Mesenchymal stem cell (in vitro differentiated cells and primary cell): Measurements from ENCODE around the gene CDV3.

ENCODE experiments used
- DNase-seq: peaks from one replicate; pipeline ENCODE4 v3.0.0-alpha.2; 2013
- H2AFZ ChIP-seq: one replicate; pipeline ENCODE4 v1.6.1; 2013; ENCODE audit warnings: low read depth, mild to moderate bottlenecking, control low read depth, inconsistent platforms, low read length, moderate library complexity
- H2AK5ac ChIP-seq: 2 replicates; pipeline ENCODE4 v1.6.1; 2013; ENCODE audit warnings: low read length, moderate library complexity, mild to moderate bottlenecking, inconsistent platforms; ENCODE audit not compliant: severe bottlenecking
- H2BK120ac ChIP-seq: one replicate; pipeline ENCODE4 v1.6.1; 2013; ENCODE audit warnings: low read depth, mild to moderate bottlenecking, inconsistent platforms, low read length, moderate library complexity
- H2BK12ac ChIP-seq, 2 experiments: one replicate each; pipeline ENCODE4 v1.6.1; 2013; ENCODE audit warnings: inconsistent platforms in 2 of 2, low read length in 2 of 2, mild to moderate bottlenecking in 2 of 2, moderate library complexity in 2 of 2, control low read depth in 1 of 2
- H2BK15ac ChIP-seq: one replicate; pipeline ENCODE4 v1.6.1; 2013; ENCODE audit warnings: mild to moderate bottlenecking, low read depth, inconsistent platforms; ENCODE audit not compliant: poor library complexity, severe bottlenecking
- H2BK5ac ChIP-seq: 2 replicates; pipeline ENCODE4 v1.6.1; 2013; ENCODE audit warnings: low read depth, mild to moderate bottlenecking, low read length, control low read depth, inconsistent platforms; ENCODE audit not compliant: poor library complexity, severe bottlenecking
- H3K14ac ChIP-seq, 2 experiments: one replicate each; pipeline ENCODE4 v1.6.1; 2013; ENCODE audit warnings: inconsistent platforms in 2 of 2, low read length in 2 of 2, control low read depth in 1 of 2, mild to moderate bottlenecking in 1 of 2, moderate library complexity in 1 of 2
- H3K18ac ChIP-seq, 2 experiments: one replicate each; pipeline ENCODE4 v1.6.1; 2013; ENCODE audit warnings: inconsistent platforms in 2 of 2, low read length in 2 of 2, control low read depth in 1 of 2, low read depth in 1 of 2, mild to moderate bottlenecking in 1 of 2
- H3K23ac ChIP-seq, 2 experiments: one replicate each; pipeline ENCODE4 v1.6.1; 2013; ENCODE audit warnings: inconsistent platforms in 2 of 2, low read length in 2 of 2, mild to moderate bottlenecking in 2 of 2, moderate library complexity in 2 of 2, control low read depth in 1 of 2
- H3K27ac ChIP-seq: 2 replicates; pipeline ENCODE4 v1.5.1; 2013; ENCODE audit warnings: mild to moderate bottlenecking, moderate library complexity, low read length, control low read depth, inconsistent platforms; ENCODE audit not compliant: poor library complexity, severe bottlenecking
- H3K27me3 ChIP-seq, 2 experiments: 2 replicates each; pipeline versions ENCODE4 v1.6.1 to v1.7.0; 2013; ENCODE audit warnings: low read length in 2 of 2, mild to moderate bottlenecking in 2 of 2, moderate library complexity in 2 of 2, control low read depth in 1 of 2, inconsistent platforms in 1 of 2; ENCODE audit not compliant: control insufficient read depth in 1 of 2, insufficient read depth in 1 of 2
- H3K36me3 ChIP-seq, 2 experiments: 2 replicates each; pipeline versions ENCODE4 v1.6.1 to v1.7.0; 2013; ENCODE audit warnings: low read length in 2 of 2, control low read depth in 1 of 2, inconsistent platforms in 1 of 2, low read depth in 1 of 2, mild to moderate bottlenecking in 1 of 2; ENCODE audit not compliant: insufficient read depth in 2 of 2, control insufficient read depth in 1 of 2
- H3K4ac ChIP-seq, 2 experiments: one replicate each; pipeline ENCODE4 v1.6.1; 2013; ENCODE audit warnings: inconsistent platforms in 2 of 2, low read length in 2 of 2, mild to moderate bottlenecking in 2 of 2, moderate library complexity in 2 of 2, control low read depth in 1 of 2, low read depth in 1 of 2
- H3K4me1 ChIP-seq: 2 replicates; pipeline ENCODE4 v1.6.1; 2013; ENCODE audit warnings: low read depth, low read length, control low read depth; ENCODE audit not compliant: control insufficient read depth, insufficient read depth
- H3K4me2 ChIP-seq: 2 replicates; pipeline ENCODE4 v1.6.1; 2013; ENCODE audit warnings: low read length, mild to moderate bottlenecking, inconsistent platforms; ENCODE audit not compliant: poor library complexity, severe bottlenecking
- H3K4me3 ChIP-seq, 2 experiments: 2 replicates each; pipeline versions ENCODE4 v1.5.1 to v1.7.0; 2013; ENCODE audit warnings: low read length in 2 of 2, mild to moderate bottlenecking in 2 of 2, control low read depth in 1 of 2, low read depth in 1 of 2; ENCODE audit not compliant: insufficient read depth in 1 of 2
- H3K79me1 ChIP-seq: replicated peaks from 2 replicates; pipeline ENCODE4 v1.6.1; 2013; ENCODE audit warnings: mild to moderate bottlenecking, control low read depth, low read length, inconsistent platforms; ENCODE audit not compliant: poor library complexity, severe bottlenecking
- H3K9ac ChIP-seq: 2 replicates; pipeline ENCODE4 v1.7.0; 2013; ENCODE audit warnings: mild to moderate bottlenecking, low read length, moderate library complexity
- H3K9me3 ChIP-seq: 2 replicates; pipeline ENCODE4 v1.7.0; 2013; ENCODE audit warnings: mild to moderate bottlenecking, low read length; ENCODE audit not compliant: control insufficient read depth
- H4K8ac ChIP-seq: one replicate; pipeline ENCODE4 v1.6.1; 2013; ENCODE audit warnings: inconsistent platforms, mild to moderate bottlenecking, low read length, moderate library complexity
- H4K91ac ChIP-seq: one replicate; pipeline ENCODE4 v1.6.1; 2013; ENCODE audit warnings: mild to moderate bottlenecking, low read length, inconsistent platforms
- WGBS: methylation state at CpG from one replicate; pipeline ENCODE4 v1.1.7; 2013; ENCODE audit warnings: mixed read lengths; 5-methylcytosine and 5-hydroxymethylcytosine counted together

CDV3 gene

DNA sequence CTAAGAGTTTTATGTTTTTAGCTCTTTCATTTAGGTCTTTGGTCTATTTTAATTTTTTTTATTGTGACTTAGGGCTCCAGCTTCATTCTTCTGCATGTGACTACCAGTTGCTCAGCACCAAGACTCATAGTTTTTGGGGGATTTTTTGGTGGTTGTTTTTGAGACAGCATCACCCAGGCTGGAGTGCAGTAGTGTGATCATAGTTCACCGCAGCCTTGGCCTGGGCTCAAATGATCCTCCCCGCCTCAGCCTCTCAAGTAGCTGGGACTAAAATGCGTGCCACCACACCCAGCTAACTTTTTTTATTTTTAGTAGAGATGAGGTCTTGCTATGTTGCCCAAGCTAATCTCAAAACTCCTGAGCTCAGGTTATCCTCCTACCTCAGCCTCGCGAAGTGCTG, 19.4 kb downstream of the CDV3 start:
- Histone ChIP-seq H3K4me1 (peaks cover 3% of the 10 kb centered on the region), H3K27me3 (no peaks in the 10 kb centered on the region), H4K8ac (no peak overlapping the region), H3K36me3 (peaks cover 2 to 24% of the 10 kb centered on the region in 2 experiments), H3K79me1 (peaks cover 4% of the 10 kb centered on the region), H3K18ac (no peak overlapping the region), H3K27ac (no peak overlapping the region), H3K23ac (no peak overlapping the region), H4K91ac (no peak overlapping the region), H2AFZ (no peak overlapping the region), H2BK120ac (no peak overlapping the region), H2BK15ac (no peak overlapping the region), H3K9ac (no peak overlapping the region), H3K4me2 (no peak overlapping the region), H3K14ac (no peak overlapping the region), H2BK12ac (no peak overlapping the region), H2BK5ac (no peak overlapping the region), H2AK5ac (no peak overlapping the region), H3K9me3 (no peaks in the 10 kb centered on the region), H3K4ac (no peak overlapping the region), H3K4me3 (no peak overlapping the region)
- DNase-seq: no peak
- 100% methylated on average over 2 of the region's 5 CpGs for WGBS

GRCh38 chr3:133593243-133593642, 19.8 kb downstream of the CDV3 start:
- peaks cover 3% of the 10 kb centered on the region for H3K4me1 ChIP-seq
- no peak overlapping the region for H3K4ac ChIP-seq
- H3K36me3 ChIP-seq: peaks cover 0 to 20% of the 10 kb centered on the region in 2 experiments
- H4K8ac ChIP-seq: no peak overlapping the region
- H3K18ac ChIP-seq: no peak overlapping the region
- no peak overlapping the region for H2BK12ac ChIP-seq
- H2BK15ac ChIP-seq: no peak overlapping the region
- H2AK5ac ChIP-seq: peak overlapping the region; percentile 38
- no peak overlapping the region for H3K23ac ChIP-seq
- WGBS: 93% methylated on average over 2 of the region's 2 CpGs
- H3K27me3 ChIP-seq: no peaks in the 10 kb centered on the region
- H2AFZ ChIP-seq: no peak overlapping the region
- peaks cover 3% of the 10 kb centered on the region for H3K79me1 ChIP-seq
- H3K9ac ChIP-seq: no peak overlapping the region
- H3K4me3 ChIP-seq: no peak overlapping the region
- H2BK120ac ChIP-seq: no peak overlapping the region
- H4K91ac ChIP-seq: no peak overlapping the region
- H3K9me3 ChIP-seq: no peaks in the 10 kb centered on the region
- no peak for DNase-seq
- no peak overlapping the region for H2BK5ac ChIP-seq
- H3K27ac ChIP-seq: no peak overlapping the region
- H3K14ac ChIP-seq: no peak overlapping the region
- H3K4me2 ChIP-seq: no peak overlapping the region

- Histone ChIP-seq H4K91ac (no peak overlapping the region), H3K9ac (no peak overlapping the region), H3K36me3 (peaks cover 0 to 6% of the 10 kb centered on the region in 2 experiments), H2BK12ac (no peak overlapping the region), H3K4me1 (peaks cover 3% of the 10 kb centered on the region), H3K4ac (no peak overlapping the region), H3K79me1 (no peaks in the 10 kb centered on the region), H3K27me3 (no peaks in the 10 kb centered on the region), H3K14ac (no peak overlapping the region), H2BK5ac (no peak overlapping the region), H3K27ac (no peak overlapping the region), H2BK15ac (no peak overlapping the region), H3K23ac (no peak overlapping the region), H3K4me2 (no peak overlapping the region), H2AFZ (no peak overlapping the region), H2BK120ac (no peak overlapping the region), H3K4me3 (no peak overlapping the region), H2AK5ac (no peak overlapping the region), H3K18ac (no peak overlapping the region), H3K9me3 (no peaks in the 10 kb centered on the region), H4K8ac (no peak overlapping the region)
- DNase-seq: no peak
- WGBS: 95% methylated on average over 1 of the region's 1 CpG
These were observed 21.9 kb downstream of the CDV3 start for GRCh38 chr3:133595341-133595740.

- Histone ChIP-seq H3K27me3 (no peaks in the 10 kb centered on the region), H3K79me1 (peaks cover 2% of the 10 kb centered on the region), H4K91ac (no peak overlapping the region), H2AK5ac (no peak overlapping the region), H3K4me3 (no peak overlapping the region), H2BK12ac (no peak overlapping the region), H3K27ac (no peak overlapping the region), H3K36me3 (peaks cover 0 to 15% of the 10 kb centered on the region in 2 experiments), H4K8ac (no peak overlapping the region), H3K9me3 (no peaks in the 10 kb centered on the region), H2BK5ac (no peak overlapping the region), H2BK120ac (no peak overlapping the region), H3K14ac (no peak overlapping the region), H2AFZ (no peak overlapping the region), H3K4ac (no peak overlapping the region), H2BK15ac (no peak overlapping the region), H3K4me2 (no peak overlapping the region), H3K18ac (no peak overlapping the region), H3K9ac (no peak overlapping the region), H3K4me1 (no peaks in the 10 kb centered on the region), H3K23ac (no peak overlapping the region)
- DNase-seq: no peak
- 100% methylated on average over 1 of the region's 3 CpGs for WGBS
These were observed 24.9 kb downstream of the CDV3 start for GRCh38 chr3:133598405-133598804.
